NCI-H69 (cell line): ENCODE results near the gene TMEM233.

Experiments used
- DNase-seq: peaks from one replicate; lab custom pipeline; 2025; lab: John Stamatoyannopoulos, UW

Gene TMEM233

GRCh38 chr12:119593578-119594398, at the start of gene TMEM233:
TMEM233 (plus strand) TSS chr12:119593774; CDS start chr12:119593849, 75 bp downstream.
- DNase-seq: peak; percentile 23

GRCh38 chr12:119544765-119545625, 48.6 kb upstream of the TMEM233 start:
- DNase-seq: peak; percentile 72

- DNase-seq: no peak
Measured at GRCh38 chr12:119546340-119546739, 47.2 kb upstream of the TMEM233 start.

GRCh38 chr12:119547001-119547400, 46.6 kb upstream of the TMEM233 start:
- DNase-seq: no peak

GRCh38 chr12:119556854-119557253, 36.7 kb upstream of the TMEM233 start:
- no peak for DNase-seq

- DNase-seq: no peak
Measured at GRCh38 chr12:119565404-119565803, 28.2 kb upstream of the TMEM233 start.

GRCh38 chr12:119570771-119571170, 22.8 kb upstream of the TMEM233 start:
- no peak for DNase-seq

GRCh38 chr12:119573086-119573485, 20.5 kb upstream of the TMEM233 start:
- DNase-seq: no peak

GRCh38 chr12:119574255-119574654, 19.3 kb upstream of the TMEM233 start:
- DNase-seq: no peak

- no peak for DNase-seq
Measured at GRCh38 chr12:119576118-119576810, 17.3 kb upstream of the TMEM233 start.

GRCh38 chr12:119576915-119577314, 16.7 kb upstream of the TMEM233 start:
- DNase-seq: no peak

GRCh38 chr12:119578112-119578511, 15.5 kb upstream of the TMEM233 start:
- DNase-seq: no peak

- DNase-seq: no peak
Measured at GRCh38 chr12:119589097-119589496, 4.5 kb upstream of the TMEM233 start.

GRCh38 chr12:119589634-119590033, 3.9 kb upstream of the TMEM233 start:
- no peak for DNase-seq

GRCh38 chr12:119592232-119592631, 1.3 kb upstream of the TMEM233 start:
- DNase-seq: no peak

- no peak for DNase-seq
Measured at GRCh38 chr12:119594399-119594730, 791 bp downstream of the TMEM233 start.

- DNase-seq: no peak
Measured at GRCh38 chr12:119594772-119595445, 1.3 kb downstream of the TMEM233 start.

GRCh38 chr12:119598159-119598558, 4.6 kb downstream of the TMEM233 start:
- no peak for DNase-seq

GRCh38 chr12:119601877-119602733, 8.5 kb downstream of the TMEM233 start:
- DNase-seq: no peak

- no peak for DNase-seq
Measured at GRCh38 chr12:119602734-119603094, 9.1 kb downstream of the TMEM233 start.

GRCh38 chr12:119603767-119604166, 10.2 kb downstream of the TMEM233 start:
- DNase-seq: no peak
